AG10803 (cell line): Measurements from ENCODE around the gene SESN3.

Source experiments
- DNase-seq: peaks from one replicate; pipeline ENCODE4 v3.0.0; 2010; ENCODE audit warnings: low read depth
- H3K4me3 ChIP-seq: 2 replicates; pipeline ENCODE4 v1.5.1; 2011; ENCODE audit warnings: mild to moderate bottlenecking, low read length, control low read depth
- TF ChIP-seq, protein P1 (sequence below): conservative IDR thresholded peaks from 2 replicates; pipeline ENCODE4 v1.5.1; 2011; ENCODE audit warnings: mild to moderate bottlenecking, low read length, control low read depth, inconsistent platforms

The SESN3 gene

DNA sequence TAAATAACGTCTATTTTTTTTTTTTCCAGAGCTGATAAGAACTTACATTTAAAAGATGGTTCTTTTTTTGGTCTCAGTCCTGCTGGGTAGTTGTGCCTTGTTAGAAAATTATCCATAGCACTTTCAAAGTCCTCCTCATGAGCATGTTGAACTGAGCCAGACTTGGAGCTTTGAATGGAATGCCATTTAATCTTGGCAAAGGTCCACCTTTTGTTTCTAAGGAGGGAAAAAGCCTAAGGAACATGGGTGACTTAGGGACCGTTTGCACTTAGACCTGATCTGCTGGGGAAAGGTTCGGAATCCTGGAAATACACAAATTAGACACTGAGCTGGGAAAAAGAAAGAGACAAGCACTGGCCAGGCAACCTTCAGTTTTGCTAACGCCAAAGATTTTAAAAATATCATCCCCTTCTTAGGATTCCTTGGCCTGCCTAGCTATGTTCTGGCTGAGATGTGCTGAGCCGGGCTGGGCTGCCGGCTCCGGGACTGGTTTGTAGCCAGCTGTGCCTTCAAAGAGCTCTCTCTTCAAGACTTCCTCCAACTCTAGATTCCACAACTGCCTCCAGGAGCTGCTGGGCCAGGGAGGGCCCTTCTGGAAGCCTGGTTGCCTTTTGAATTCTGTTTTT is 74.0 kb downstream of the SESN3 start:
- TF ChIP-seq, protein P1, sequence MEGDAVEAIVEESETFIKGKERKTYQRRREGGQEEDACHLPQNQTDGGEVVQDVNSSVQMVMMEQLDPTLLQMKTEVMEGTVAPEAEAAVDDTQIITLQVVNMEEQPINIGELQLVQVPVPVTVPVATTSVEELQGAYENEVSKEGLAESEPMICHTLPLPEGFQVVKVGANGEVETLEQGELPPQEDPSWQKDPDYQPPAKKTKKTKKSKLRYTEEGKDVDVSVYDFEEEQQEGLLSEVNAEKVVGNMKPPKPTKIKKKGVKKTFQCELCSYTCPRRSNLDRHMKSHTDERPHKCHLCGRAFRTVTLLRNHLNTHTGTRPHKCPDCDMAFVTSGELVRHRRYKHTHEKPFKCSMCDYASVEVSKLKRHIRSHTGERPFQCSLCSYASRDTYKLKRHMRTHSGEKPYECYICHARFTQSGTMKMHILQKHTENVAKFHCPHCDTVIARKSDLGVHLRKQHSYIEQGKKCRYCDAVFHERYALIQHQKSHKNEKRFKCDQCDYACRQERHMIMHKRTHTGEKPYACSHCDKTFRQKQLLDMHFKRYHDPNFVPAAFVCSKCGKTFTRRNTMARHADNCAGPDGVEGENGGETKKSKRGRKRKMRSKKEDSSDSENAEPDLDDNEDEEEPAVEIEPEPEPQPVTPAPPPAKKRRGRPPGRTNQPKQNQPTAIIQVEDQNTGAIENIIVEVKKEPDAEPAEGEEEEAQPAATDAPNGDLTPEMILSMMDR = no peak
- no peak overlapping the region for H3K4me3 ChIP-seq
- peak; percentile 49 for DNase-seq

DNA sequence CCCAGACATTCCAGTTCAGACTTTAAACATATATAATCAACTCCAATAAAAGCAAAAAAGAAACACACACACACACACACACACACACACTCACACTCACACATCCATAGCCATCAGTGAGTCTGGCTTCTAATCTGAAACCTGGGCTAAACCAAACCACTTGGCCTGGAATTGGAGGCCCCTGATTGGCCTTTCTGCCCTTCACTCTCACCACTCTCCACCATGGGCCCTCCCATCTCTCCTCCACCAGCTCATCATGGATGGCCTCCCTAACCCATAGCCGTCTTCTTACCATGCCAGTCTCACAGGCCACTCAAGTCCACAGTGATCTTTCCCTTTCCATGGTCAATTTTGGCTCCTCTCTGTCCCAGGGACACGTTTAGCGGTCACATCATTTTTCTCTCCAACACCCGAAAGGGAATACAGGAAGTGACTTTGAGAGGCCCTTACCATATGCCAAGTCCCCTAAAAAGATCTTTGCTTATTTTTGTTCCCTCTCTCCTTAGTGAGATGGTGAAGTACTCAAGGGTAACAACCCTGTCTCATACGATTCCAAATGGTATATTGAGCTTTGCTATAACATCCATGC is 74.8 kb downstream of the SESN3 start:
- no peak overlapping the region for H3K4me3 ChIP-seq
- TF ChIP-seq, protein P1 = no peak
- DNase-seq = no peak

GRCh38 chr11:95155385-95155784 is 75.6 kb downstream of the SESN3 start:
- DNase-seq = no peak
- H3K4me3 ChIP-seq = no peak overlapping the region
- TF ChIP-seq, protein P1 = no peak

DNA sequence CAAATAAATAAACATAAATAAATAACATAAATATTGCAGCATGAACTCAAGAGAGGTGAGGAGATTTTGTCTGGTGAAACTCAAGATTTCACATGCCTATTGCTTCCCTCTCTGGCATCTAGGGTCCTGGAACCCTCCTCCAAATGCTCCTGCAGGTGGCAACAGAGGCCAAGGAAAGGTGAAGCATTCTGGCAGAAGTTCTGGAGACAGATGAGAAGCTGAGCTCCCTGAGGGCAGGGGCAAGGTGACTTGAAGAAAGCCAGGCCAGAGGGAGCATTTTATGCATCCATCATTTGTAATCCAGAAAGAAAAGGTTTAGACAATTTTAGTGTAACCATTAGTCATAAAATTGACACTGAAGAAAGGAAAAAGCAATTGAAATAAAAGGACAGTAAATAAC is 76.5 kb downstream of the SESN3 start:
- TF ChIP-seq, protein P1 = peak; percentile 74
- peak; percentile 62 for DNase-seq
- H3K4me3 ChIP-seq = no peak overlapping the region

DNA sequence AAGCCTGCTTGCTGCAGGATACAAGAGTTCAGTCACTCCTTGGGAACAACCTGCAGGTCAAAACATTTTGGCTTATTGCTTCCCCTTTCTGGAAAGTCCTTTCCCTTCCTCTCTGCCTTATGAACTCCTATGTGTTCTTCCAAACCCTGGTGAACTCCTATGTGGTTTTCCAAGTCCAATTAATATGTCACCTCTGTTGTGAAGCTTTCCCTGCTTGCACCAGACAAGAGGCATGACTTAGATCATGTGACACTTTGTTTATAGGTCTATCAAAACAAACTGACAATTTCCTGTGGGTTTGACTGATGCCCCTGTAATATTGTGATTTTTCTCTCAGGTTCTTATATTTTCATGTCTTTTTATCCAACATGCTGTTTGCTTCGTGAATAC is 77.2 kb downstream of the SESN3 start:
- TF ChIP-seq, protein P1 = no peak
- no peak for DNase-seq
- H3K4me3 ChIP-seq = no peak overlapping the region

DNA sequence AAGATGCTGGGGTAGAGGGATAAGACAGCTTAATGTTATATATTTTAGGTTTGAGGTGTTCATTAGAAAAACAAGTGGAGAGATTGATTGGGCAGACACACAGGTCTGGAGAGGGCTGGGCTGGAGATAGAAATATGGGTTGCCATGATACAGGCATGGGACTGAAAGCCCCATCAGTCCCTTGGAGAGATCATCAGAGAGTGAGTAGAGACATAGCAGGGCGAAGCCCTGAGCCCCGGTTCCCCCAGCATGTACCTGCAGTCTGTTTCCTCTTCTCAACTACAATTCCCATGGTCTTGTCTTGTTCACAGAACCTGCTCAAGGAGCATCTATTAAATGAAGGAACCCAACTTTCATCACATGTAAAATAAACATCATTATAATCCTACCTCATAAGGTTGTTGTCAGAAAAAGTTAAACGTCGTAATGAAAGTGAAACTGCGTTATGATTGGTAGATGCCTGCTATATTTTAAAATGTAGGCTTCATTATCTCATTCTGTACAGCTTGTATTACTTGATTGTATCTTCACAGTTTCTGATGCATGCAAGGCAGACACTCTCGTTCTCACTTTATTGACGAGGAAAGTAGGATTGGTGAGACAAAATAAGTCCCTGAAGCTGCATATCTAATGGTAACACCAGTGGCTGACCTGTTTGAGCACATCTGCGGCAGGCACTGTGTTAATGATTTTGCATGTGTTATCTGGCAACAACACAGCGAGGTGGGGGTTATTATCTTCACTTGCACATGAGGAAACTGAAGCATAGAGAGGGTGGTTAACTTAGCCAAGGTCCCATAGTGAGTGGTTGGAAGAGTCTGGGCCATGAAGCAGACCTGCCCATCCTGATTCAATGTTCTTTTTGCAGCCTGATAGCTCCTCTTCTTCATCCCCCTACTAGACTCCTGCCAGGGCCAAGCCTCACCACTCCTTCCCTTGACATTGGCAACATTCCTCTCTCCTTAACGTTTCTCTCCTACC is 77.8 kb downstream of the SESN3 start:
- H3K4me3 ChIP-seq = no peak overlapping the region
- TF ChIP-seq, protein P1 = no peak
- DNase-seq = no peak
